Adrenal gland (tissue), 12 donors: ENCODE measurements around the gene PKIB. TPM values are rescaled to one million over a fixed set of nuclear protein-coding genes. Genes with fewer than 3 reads are reported as not detected.

Experiments
- DNase-seq, 7 donors: peaks; one replicate each; pipeline ENCODE4 v3.0.0-alpha.2; 2019 to 2020
- H3K27ac ChIP-seq, 5 donors: fragments of 200-600 bp; sonication (generic) in 4 of 5; 1 replicate in 3 of 5; 2 replicates in 2 of 5; pipeline versions ENCODE4 v1.5.1 to v1.8.0; 2016 to 2020; ENCODE audit warnings: mild to moderate bottlenecking in 1 of 5
- H3K27me3 ChIP-seq: fragments of 200-600 bp; 2 replicates; pipeline ENCODE4 v1.8.0; 2021
- H3K36me3 ChIP-seq, 2 donors: fragments of 200-600 bp; replicated peaks in 1 of 2; 1 replicate in 1 of 2; 2 replicates in 1 of 2; pipeline versions ENCODE4 v1.5.1 to v1.8.0; 2018 to 2022
- H3K4me1 ChIP-seq, 2 donors: fragments of 200-600 bp; replicated peaks in 1 of 2; 1 replicate in 1 of 2; 2 replicates in 1 of 2; pipeline versions ENCODE4 v1.5.1 to v1.8.0; 2018 to 2021
- H3K4me3 ChIP-seq, 4 donors: fragments of 200-600 bp; sonication (generic) in 3 of 4; one replicate each; pipeline ENCODE4 v1.5.1; 2016 to 2018
- H3K9me3 ChIP-seq, 3 donors: fragments of 200-600 bp; sonication (generic) in 1 of 3; replicated peaks in 1 of 3; 1 replicate in 2 of 3; 2 replicates in 1 of 3; pipeline versions ENCODE4 v1.5.1 to v1.8.0; 2016 to 2021
- CTCF ChIP-seq, 6 experiments: fragments of 450-650 bp in 4 of 6; fragments of 200-600 bp in 2 of 6; sonication (generic) in 1 of 6; IDR thresholded peaks; 1 replicate in 5 of 6; 2 replicates in 1 of 6; pipeline versions ENCODE4 v1.5.1 to v1.8.0; 2016 to 2021; ENCODE audit warnings: antibody characterized with exemption in 6 of 6, mild to moderate bottlenecking in 2 of 6, moderate library complexity in 1 of 6
- POLR2A ChIP-seq, 2 donors: fragments of 450-650 bp; IDR thresholded peaks; one replicate each; pipeline ENCODE4 v1.6.1; 2017; ENCODE audit warnings: antibody characterized with exemption in 2 of 2, mild to moderate bottlenecking in 2 of 2, moderate library complexity in 1 of 2
- WGBS, 4 donors: extraction: QIAGEN DNeasy Blood & Tissue Kit in 2 of 4; methylation state at CpG; one replicate each; pipeline versions ENCODE4 v1.1.5 to v1.1.7; 2013 to 2017; 5-methylcytosine and 5-hydroxymethylcytosine counted together
- intact Hi-C, 2 donors: fragments of 100-400 bp; cut with DNase I; formaldehyde crosslinking; loops; one replicate each; pipeline versions ENCODE4 v1.14.1 to v1.15.0; 2022 to 2023
- polyA plus RNA-seq, 3 donors: library from polyadenylated mRNA; stranded (reverse); fragments of 200-250 nt in 2 of 3; fragments of 350-450 nt in 1 of 3; fragmentation: Illumina TruSeq in 1 of 3; extraction: RNeasy Lipid Tissue Mini Kit (QIAGEN cat#74804) in 1 of 3; gene quantifications; one replicate each; pipeline ENCODE4 v1.2.3, GENCODE V29; 2013 to 2014
- total RNA-seq, 9 donors: library from RNA; depleted of rRNA in 4 of 9; stranded (reverse); fragments of >200 nt in 4 of 9; fragments of 120-200 nt in 1 of 9; fragmentation: NEBNext Ultra II Directional in 1 of 9; extraction: Animal tissue kit (Norgen Biotek cat#: 25700) in 1 of 9; gene quantifications; one replicate each; pipeline versions ENCODE4 v1.1.0 to v1.2.4, GENCODE V29; 2013 to 2023
- donor health status: healthy with polysubstance abuse.
- donor health status: Bipolar disorder and iron deficiency.
- donor health status: DM: yes; HTN: yes; CAD: no.
- donor health status: DM: no; HTN: no; CAD: no.
- donor health status: DM: no; HTN: no; CAD: no.
- donor health status: DM: yes; HTN: yes; CAD: no.

PKIB gene
- total and polyA plus RNA-seq, 12 donors = 0.48 to 6.2 (median 2.5) TPM

- intact Hi-C loops = no loop called here
- no peak overlapping the region for H3K4me3 ChIP-seq
- 65 to 75% (median 72%) methylated on average over 3 of the region's 3 CpGs for WGBS, 4 donors
- no peaks in the 10 kb centered on the region for H3K4me1 ChIP-seq
- no peaks in the 10 kb centered on the region for H3K36me3 ChIP-seq
- no peaks in the 10 kb centered on the region for H3K9me3 ChIP-seq
- no peak overlapping the region for H3K27ac ChIP-seq
- no peak for TF ChIP-seq CTCF (IDR thresholded peaks at IDR 0.05)
- no peak for TF ChIP-seq POLR2A (IDR thresholded peaks at IDR 0.05)
- DNase-seq = no peak
- H3K27me3 ChIP-seq = no peaks in the 10 kb centered on the region
Measured at GRCh38 chr6:122620902-122621301, 10.7 kb downstream of the PKIB start.

- Histone ChIP-seq H3K27me3 (no peaks in the 10 kb centered on the region), H3K36me3 (no peaks in the 10 kb centered on the region), H3K4me1 (no peaks in the 10 kb centered on the region), H3K27ac (no peak overlapping the region), H3K9me3 (no peaks in the 10 kb centered on the region), H3K4me3 (no peak overlapping the region)
- DNase-seq = no peak
- no peak for TF ChIP-seq POLR2A (IDR thresholded peaks at IDR 0.05)
- no peak for TF ChIP-seq CTCF (IDR thresholded peaks at IDR 0.05)
- intact Hi-C loops = no loop called here
- 47 to 70% (median 52%) methylated on average over 2 of the region's 2 CpGs for WGBS, 4 donors
Measured at GRCh38 chr6:122621638-122622037, 11.4 kb downstream of the PKIB start.

- no peaks in the 10 kb centered on the region for H3K9me3 ChIP-seq
- 24 to 49% (median 38%) methylated on average over 3 to 4 of the region's 4 CpGs for WGBS, 4 donors
- intact Hi-C loops = no loop called here
Measured at GRCh38 chr6:122622479-122622878, 12.3 kb downstream of the PKIB start.

DNA sequence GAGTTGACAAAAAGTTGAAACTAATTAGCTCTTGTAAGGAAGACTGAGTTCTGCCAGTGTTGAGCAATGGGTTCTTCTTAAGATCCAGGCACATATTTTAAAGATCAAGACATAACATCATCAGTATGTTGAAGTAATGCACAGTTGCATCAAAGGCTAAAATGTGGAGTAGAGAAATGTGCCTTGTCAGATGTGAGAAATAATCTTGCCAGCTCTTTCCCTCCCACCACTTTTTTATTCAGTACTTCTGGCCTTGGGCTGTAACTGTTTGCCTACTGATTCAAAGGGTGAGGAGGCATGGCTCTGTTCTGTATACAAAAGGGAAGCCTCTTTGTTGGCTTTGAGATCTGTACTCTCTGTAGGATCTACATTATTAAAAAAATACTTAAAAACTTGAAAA, 13.1 kb downstream of the PKIB start:
- TF ChIP-seq CTCF (IDR thresholded peaks at IDR 0.05) (no peak), POLR2A (IDR thresholded peaks at IDR 0.05) (no peak)
- Histone ChIP-seq H3K4me1 (no peaks in the 10 kb centered on the region), H3K4me3 (no peak overlapping the region), H3K9me3 (no peaks in the 10 kb centered on the region), H3K36me3 (no peaks in the 10 kb centered on the region), H3K27ac (no peak overlapping the region), H3K27me3 (no peaks in the 10 kb centered on the region)
- intact Hi-C loops = no loop called here
- no peak for DNase-seq

More at GRCh38 chr6:122622479-122622878, 12.3 kb downstream of the PKIB start:
- H3K4me3 ChIP-seq = no peak overlapping the region
- H3K27me3 ChIP-seq = no peaks in the 10 kb centered on the region
- H3K27ac ChIP-seq = no peak overlapping the region
- H3K36me3 ChIP-seq = no peaks in the 10 kb centered on the region
- no peaks in the 10 kb centered on the region for H3K4me1 ChIP-seq
- TF ChIP-seq CTCF (IDR thresholded peaks at IDR 0.05) (no peak), POLR2A (IDR thresholded peaks at IDR 0.05) (no peak)
- peak in 1 of 7 donors; percentile 5 for DNase-seq
